ENCODE results near the gene KIF27.
"Not testable (repeated sequence)": the region's sequence is repeated elsewhere in the genome, so short reads cannot be mapped to it uniquely, and the experiment has no call there.

The KIF27 gene

GRCh38 chr9:83920927-83921707 lies at the start of gene KIF27:
Gene KIF27, minus strand, starts transcription at chr9:83921432. Its CDS starts 5,841 bp downstream, at chr9:83915591.
- peak; percentile 95 to 96 for DNase-seq

GRCh38 chr9:83969602-83970001 lies 48.4 kb upstream of the KIF27 start:
- no peak for DNase-seq

GRCh38 chr9:83967073-83967472 lies 45.8 kb upstream of the KIF27 start:
- DNase-seq = no peak

GRCh38 chr9:83966209-83966582 lies 45.0 kb upstream of the KIF27 start:
- DNase-seq = no peak

GRCh38 chr9:83965350-83966208 lies 44.3 kb upstream of the KIF27 start:
- DNase-seq = no peak

- no peak for DNase-seq
These were observed 43.7 kb upstream of the KIF27 start for GRCh38 chr9:83964973-83965349.

GRCh38 chr9:83962165-83962564 lies 40.9 kb upstream of the KIF27 start:
- no peak for DNase-seq

GRCh38 chr9:83960991-83961390 lies 39.8 kb upstream of the KIF27 start:
- DNase-seq = no peak

- no peak for DNase-seq
These were observed 37.8 kb upstream of the KIF27 start for GRCh38 chr9:83959061-83959460.

GRCh38 chr9:83957248-83957513 lies 35.9 kb upstream of the KIF27 start:
- DNase-seq = no peak

- DNase-seq = peak; percentile 49 to 67
These were observed 35.4 kb upstream of the KIF27 start for GRCh38 chr9:83956436-83957247.

GRCh38 chr9:83956086-83956435 lies 34.8 kb upstream of the KIF27 start:
- DNase-seq = peak in 1 of 2 donors; percentile 50

GRCh38 chr9:83948096-83948495 lies 26.9 kb upstream of the KIF27 start:
- DNase-seq = not testable (repeated sequence)

GRCh38 chr9:83940590-83941303 lies 19.5 kb upstream of the KIF27 start:
- DNase-seq = no peak

- peak; percentile 33 to 83 for DNase-seq
These were observed 16.7 kb upstream of the KIF27 start for GRCh38 chr9:83937861-83938455.

GRCh38 chr9:83936523-83936922 lies 15.3 kb upstream of the KIF27 start:
- DNase-seq = no peak

GRCh38 chr9:83935276-83935935 lies 14.2 kb upstream of the KIF27 start:
- DNase-seq = no peak

GRCh38 chr9:83934569-83935275 lies 13.5 kb upstream of the KIF27 start:
- no peak for DNase-seq

- DNase-seq = no peak
These were observed 12.6 kb upstream of the KIF27 start for GRCh38 chr9:83933790-83934189.

- DNase-seq = no peak
These were observed 11.6 kb upstream of the KIF27 start for GRCh38 chr9:83932851-83933250.

GRCh38 chr9:83932011-83932410 lies 10.8 kb upstream of the KIF27 start:
- no peak for DNase-seq
